Aorta (tissue), 5 donors: ENCODE measurements around the gene PLEKHG4. TPM values are rescaled to one million over a fixed set of nuclear protein-coding genes. Genes with fewer than 3 reads are reported as not detected.

Experiments
- ATAC-seq: fragments of 200-7000 bp; cut with Tn5 transposase; one replicate; pipeline ENCODE4 v1.9.1; 2022; ENCODE audit warnings: moderate library complexity; ENCODE audit not compliant: low FRiP score
- DNase-seq, 2 donors: peaks; one replicate each; pipeline ENCODE4 v3.0.0-alpha.2; 2020
- H3K27ac ChIP-seq, 2 donors: one replicate each; pipeline ENCODE4 v1.5.1; 2013; ENCODE audit warnings: low read length in 2 of 2, mild to moderate bottlenecking in 2 of 2, moderate library complexity in 2 of 2, control low read depth in 1 of 2, inconsistent platforms in 1 of 2, low read depth in 1 of 2
- H3K27me3 ChIP-seq, 2 donors: one replicate each; pipeline ENCODE4 v1.6.1; 2013; ENCODE audit warnings: control low read depth in 1 of 2, low read length in 1 of 2, mild to moderate bottlenecking in 1 of 2, moderate library complexity in 1 of 2; ENCODE audit not compliant: insufficient read depth in 2 of 2, control insufficient read depth in 1 of 2
- H3K36me3 ChIP-seq, 2 donors: one replicate each; pipeline ENCODE4 v1.6.1; 2013; ENCODE audit warnings: control low read depth in 1 of 2, low read length in 1 of 2, mild to moderate bottlenecking in 1 of 2; ENCODE audit not compliant: insufficient read depth in 2 of 2, control insufficient read depth in 1 of 2
- H3K4me1 ChIP-seq, 2 donors: one replicate each; pipeline ENCODE4 v1.6.1; 2013; ENCODE audit warnings: low read length in 2 of 2, control low read depth in 1 of 2, mild to moderate bottlenecking in 1 of 2, moderate library complexity in 1 of 2; ENCODE audit not compliant: insufficient read depth in 2 of 2, control insufficient read depth in 1 of 2
- H3K4me3 ChIP-seq, 2 donors: one replicate each; pipeline ENCODE4 v1.5.1; 2013; ENCODE audit warnings: low read length in 2 of 2, control low read depth in 1 of 2, mild to moderate bottlenecking in 1 of 2
- H3K9me3 ChIP-seq: one replicate; pipeline ENCODE4 v1.6.1; 2013; ENCODE audit warnings: mild to moderate bottlenecking, low read length; ENCODE audit not compliant: control insufficient read depth
- WGBS, 2 donors: extraction: QIAGEN DNeasy Blood & Tissue Kit; methylation state at CpG; one replicate each; pipeline ENCODE4 v1.1.7; 2013; 5-methylcytosine and 5-hydroxymethylcytosine counted together
- intact Hi-C, 2 donors: fragments of 100-400 bp; cut with DNase I; formaldehyde crosslinking; loops; one replicate each; pipeline versions ENCODE4 v1.14.2 to v1.15.0; 2022
- polyA plus RNA-seq, 2 donors: library from polyadenylated mRNA; stranded (reverse); fragments of 200-250 nt; gene quantifications; one replicate each; pipeline ENCODE4 v1.2.3, GENCODE V29; 2013
- total RNA-seq, 2 donors: library from RNA; stranded (reverse); fragmentation: NEBNext Ultra II Directional; extraction: Animal tissue kit (Norgen Biotek cat#: 25700); gene quantifications; one replicate each; pipeline ENCODE4 v1.2.1, GENCODE V29; 2021
- donor health status: healthy with polysubstance abuse.
- donor health status: Bipolar disorder and iron deficiency.
- donor health status: DM: no; HTN: no; CAD: no.
- donor health status: DM: no; HTN: no; CAD: no.
- donor health status: DM: yes; HTN: yes; CAD: no.

PLEKHG4 gene
- total and polyA plus RNA-seq, 4 donors = 2.1 to 16.7 (median 4.7) TPM

GRCh38 chr16:67270931-67271338 lies 8.4 kb upstream of the PLEKHG4 start:
- intact Hi-C loops = no loop called here
- no peaks in the 10 kb centered on the region for H3K27me3 ChIP-seq
- ATAC-seq = no peak
- WGBS, 2 donors = 90 to 93% methylated on average over 11 of the region's 11 CpGs
- peak in 1 of 2 donors; percentile 66 for DNase-seq
- no peaks in the 10 kb centered on the region for H3K9me3 ChIP-seq
- no peak overlapping the region for H3K27ac ChIP-seq
- H3K4me1 ChIP-seq = no peaks in the 10 kb centered on the region
- no peaks in the 10 kb centered on the region for H3K36me3 ChIP-seq
- H3K4me3 ChIP-seq = no peak overlapping the region

GRCh38 chr16:67271446-67271845 lies 7.9 kb upstream of the PLEKHG4 start:
- ATAC-seq (no peak), DNase-seq (peak in 1 of 2 donors; percentile 51)
- Histone ChIP-seq H3K4me3 (no peak overlapping the region), H3K36me3 (no peaks in the 10 kb centered on the region), H3K27me3 (no peaks in the 10 kb centered on the region), H3K27ac (no peak overlapping the region), H3K9me3 (no peaks in the 10 kb centered on the region), H3K4me1 (no peaks in the 10 kb centered on the region)
- intact Hi-C loops = no loop called here
- WGBS, 2 donors = 91 to 96% methylated on average over 4 of the region's 4 CpGs

- 87 to 94% methylated on average over 2 of the region's 2 CpGs for WGBS, 2 donors
- H3K9me3 ChIP-seq = no peaks in the 10 kb centered on the region
- H3K36me3 ChIP-seq = no peaks in the 10 kb centered on the region
- H3K4me1 ChIP-seq = no peaks in the 10 kb centered on the region
- DNase-seq (no peak), ATAC-seq (no peak)
- H3K4me3 ChIP-seq = no peak overlapping the region
- H3K27ac ChIP-seq = no peak overlapping the region
- H3K27me3 ChIP-seq = no peaks in the 10 kb centered on the region
- intact Hi-C loops = no loop called here
Measured at GRCh38 chr16:67275321-67275720, 4.0 kb upstream of the PLEKHG4 start.

- Histone ChIP-seq H3K36me3 (no peaks in the 10 kb centered on the region), H3K27me3 (no peaks in the 10 kb centered on the region), H3K4me3 (no peak overlapping the region), H3K27ac (peak overlapping the region; percentile 24 to 29), H3K9me3 (no peaks in the 10 kb centered on the region), H3K4me1 (no peaks in the 10 kb centered on the region)
- 46 to 47% methylated on average over 4 of the region's 4 CpGs for WGBS, 2 donors
- ATAC-seq (peak; percentile 81), DNase-seq (peak; percentile 90 to 91)
- intact Hi-C loops = no loop called here
Measured at GRCh38 chr16:67277294-67277998, 1.9 kb upstream of the PLEKHG4 start.

GRCh38 chr16:67277999-67278772 lies 1.1 kb upstream of the PLEKHG4 start:
- no peak overlapping the region for H3K4me3 ChIP-seq
- peak overlapping the region; percentile 24 to 29 for H3K27ac ChIP-seq
- no peaks in the 10 kb centered on the region for H3K9me3 ChIP-seq
- no peaks in the 10 kb centered on the region for H3K4me1 ChIP-seq
- no peaks in the 10 kb centered on the region for H3K36me3 ChIP-seq
- DNase-seq (peak in 1 of 2 donors; percentile 73), ATAC-seq (peak; percentile 50)
- WGBS, 2 donors = 33 to 43% methylated on average over 13 of the region's 13 CpGs
- intact Hi-C loops = no loop called here
- no peaks in the 10 kb centered on the region for H3K27me3 ChIP-seq

GRCh38 chr16:67278773-67279295 lies 498 bp upstream of the PLEKHG4 start:
- ATAC-seq (peak; percentile 13), DNase-seq (no peak)
- Histone ChIP-seq H3K4me1 (no peaks in the 10 kb centered on the region), H3K4me3 (peak overlapping the region in 1 of 2 donors; percentile 49), H3K27ac (peak overlapping the region in 1 of 2 donors; percentile 20), H3K27me3 (no peaks in the 10 kb centered on the region), H3K9me3 (no peaks in the 10 kb centered on the region), H3K36me3 (no peaks in the 10 kb centered on the region)
- WGBS, 2 donors = 4 to 5% methylated on average over 35 to 42 of the region's 42 CpGs
- intact Hi-C loops = no loop called here

- 95% methylated on average over 15 of the region's 15 CpGs for WGBS, 2 donors
- no peaks in the 10 kb centered on the region for H3K4me1 ChIP-seq
- DNase-seq (no peak), ATAC-seq (no peak)
- no peak overlapping the region for H3K27ac ChIP-seq
- no peaks in the 10 kb centered on the region for H3K9me3 ChIP-seq
- no peak overlapping the region for H3K4me3 ChIP-seq
- intact Hi-C loops = no loop called here
- no peaks in the 10 kb centered on the region for H3K27me3 ChIP-seq
- no peaks in the 10 kb centered on the region for H3K36me3 ChIP-seq
Measured at GRCh38 chr16:67280090-67281015, 1.0 kb downstream of the PLEKHG4 start.
